ENCODE data around the gene LRBA.

DNA sequence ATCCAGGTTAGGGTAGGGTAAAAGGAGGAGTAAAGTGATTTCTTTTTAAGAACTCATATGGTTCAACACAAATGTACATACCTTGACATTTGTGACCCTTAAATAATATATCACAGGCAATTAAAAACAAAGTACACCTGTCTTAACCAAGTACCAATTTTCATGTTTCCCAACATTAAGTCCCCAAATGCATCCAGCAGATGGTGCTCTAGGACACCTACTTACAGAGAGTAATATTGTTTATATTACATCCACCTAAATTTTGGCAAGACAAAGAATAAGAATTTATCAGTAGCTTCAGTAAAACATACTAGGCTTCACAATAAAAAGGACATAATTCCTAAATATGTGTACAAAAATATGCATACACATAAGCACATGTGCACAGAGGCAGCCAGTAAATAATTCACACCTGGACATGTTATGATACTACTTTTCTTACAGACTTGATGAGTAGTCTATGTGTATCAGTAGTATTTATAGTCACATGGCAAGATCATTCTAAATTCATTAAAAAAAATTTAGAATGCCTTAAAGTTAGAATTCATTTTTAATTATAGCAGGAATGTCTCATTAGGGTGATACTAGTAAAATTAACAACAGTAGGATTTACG, 717.1 kb downstream of the LRBA start:
- TF ChIP-seq POLR2A (IDR thresholded peaks at IDR 0.05) (no peak), CTCF (IDR thresholded peaks at IDR 0.05) (peak in 4 of 7 experiments; percentile 21 to 51 (median 41)), POLR2AphosphoS5 (IDR thresholded peaks at IDR 0.05) (no peak), EP300 (IDR thresholded peaks at IDR 0.05) (no peak)

Measured in stomach (tissue), 4 donors.